ENCODE data around the gene LCTL. TPM values are rescaled to one million over a fixed set of nuclear protein-coding genes. Genes with fewer than 3 reads are reported as not detected.

Gene LCTL
- total RNA-seq, 3 donors from 2014 or later, result not detected

DNA sequence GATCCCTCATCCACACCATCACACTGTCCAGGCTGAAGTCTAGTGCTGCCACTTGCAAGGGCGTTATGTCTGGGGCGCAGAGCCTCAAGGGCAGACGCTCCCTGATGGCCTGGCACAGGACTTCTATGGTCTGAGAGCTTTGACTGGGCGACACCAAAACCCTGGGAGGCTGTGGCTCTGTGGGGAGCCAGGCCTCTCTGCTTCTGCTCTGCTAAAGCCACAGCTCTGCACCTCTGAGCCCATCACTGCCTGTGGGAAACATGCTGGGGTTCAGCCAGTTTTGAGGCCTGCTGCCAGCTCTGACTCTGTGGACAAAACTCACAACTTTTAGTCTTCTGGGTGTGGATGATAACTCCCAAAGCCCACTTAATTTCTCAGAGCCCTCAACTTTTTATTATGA is 6.3 kb upstream of the LCTL start:
- intact Hi-C loops (cut with DNase I; ENCODE audit: low total_unique reads), result no loop called here
- no peaks in the 10 kb centered on the region for H3K9me3 ChIP-seq
- TF ChIP-seq, protein P1, sequence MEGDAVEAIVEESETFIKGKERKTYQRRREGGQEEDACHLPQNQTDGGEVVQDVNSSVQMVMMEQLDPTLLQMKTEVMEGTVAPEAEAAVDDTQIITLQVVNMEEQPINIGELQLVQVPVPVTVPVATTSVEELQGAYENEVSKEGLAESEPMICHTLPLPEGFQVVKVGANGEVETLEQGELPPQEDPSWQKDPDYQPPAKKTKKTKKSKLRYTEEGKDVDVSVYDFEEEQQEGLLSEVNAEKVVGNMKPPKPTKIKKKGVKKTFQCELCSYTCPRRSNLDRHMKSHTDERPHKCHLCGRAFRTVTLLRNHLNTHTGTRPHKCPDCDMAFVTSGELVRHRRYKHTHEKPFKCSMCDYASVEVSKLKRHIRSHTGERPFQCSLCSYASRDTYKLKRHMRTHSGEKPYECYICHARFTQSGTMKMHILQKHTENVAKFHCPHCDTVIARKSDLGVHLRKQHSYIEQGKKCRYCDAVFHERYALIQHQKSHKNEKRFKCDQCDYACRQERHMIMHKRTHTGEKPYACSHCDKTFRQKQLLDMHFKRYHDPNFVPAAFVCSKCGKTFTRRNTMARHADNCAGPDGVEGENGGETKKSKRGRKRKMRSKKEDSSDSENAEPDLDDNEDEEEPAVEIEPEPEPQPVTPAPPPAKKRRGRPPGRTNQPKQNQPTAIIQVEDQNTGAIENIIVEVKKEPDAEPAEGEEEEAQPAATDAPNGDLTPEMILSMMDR (IDR thresholded peaks at IDR 0.05), result no peak
- no peak for TF ChIP-seq POLR2AphosphoS5 (IDR thresholded peaks at IDR 0.05)
- TF ChIP-seq POLR2A (IDR thresholded peaks at IDR 0.05), result no peak
- no peak for DNase-seq (ENCODE audit: low spot score in 2 of 2)
- no peaks in the 10 kb centered on the region for H3K27me3 ChIP-seq
- H3K4me3 ChIP-seq, result no peak overlapping the region
- no peak overlapping the region for H3K27ac ChIP-seq
- H3K4me1 ChIP-seq, result no peaks in the 10 kb centered on the region
- no peaks in the 10 kb centered on the region for H3K36me3 ChIP-seq

DNA sequence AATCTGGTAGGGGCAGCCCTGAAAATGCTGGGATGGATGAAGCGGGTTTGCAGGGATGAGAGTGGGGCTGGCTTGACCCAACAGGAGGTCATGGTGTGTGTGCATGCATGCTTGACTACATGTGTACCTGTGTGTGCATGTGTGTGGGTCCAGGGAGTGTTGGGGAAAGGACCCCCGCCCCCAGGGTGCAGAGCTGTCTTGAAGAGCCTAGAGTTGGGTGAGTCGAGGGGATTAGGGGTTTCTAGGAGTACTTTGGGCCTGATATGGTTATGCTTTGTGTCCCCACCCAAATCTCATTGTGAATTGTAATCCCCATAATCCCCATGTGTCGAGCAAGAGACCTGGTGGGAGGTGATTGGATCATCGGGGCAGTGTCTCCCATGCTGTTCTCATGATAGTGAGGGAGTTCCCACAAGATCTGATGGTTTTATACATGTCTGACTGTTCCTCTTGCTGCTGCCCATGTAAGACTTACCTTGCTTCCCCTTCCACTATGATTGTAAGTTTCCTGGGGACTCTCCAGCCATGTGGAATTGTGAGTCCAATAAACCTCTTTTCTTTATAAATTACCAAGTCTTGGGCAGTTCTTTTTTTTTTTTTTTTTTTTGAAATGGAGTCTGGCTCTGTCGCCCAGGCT is 5.2 kb upstream of the LCTL start:
- H3K27me3 ChIP-seq, result no peaks in the 10 kb centered on the region
- no peak overlapping the region for H3K27ac ChIP-seq
- no peaks in the 10 kb centered on the region for H3K4me1 ChIP-seq
- no peak for DNase-seq (ENCODE audit: low spot score in 2 of 2)
- H3K36me3 ChIP-seq, result no peaks in the 10 kb centered on the region
- H3K4me3 ChIP-seq, result no peak overlapping the region
- intact Hi-C loops (cut with DNase I; ENCODE audit: low total_unique reads), result no loop called here
- TF ChIP-seq, protein P1 (IDR thresholded peaks at IDR 0.05), result no peak
- TF ChIP-seq POLR2A (IDR thresholded peaks at IDR 0.05) (no peak), POLR2AphosphoS5 (IDR thresholded peaks at IDR 0.05) (no peak)
- H3K9me3 ChIP-seq, result no peaks in the 10 kb centered on the region

DNA sequence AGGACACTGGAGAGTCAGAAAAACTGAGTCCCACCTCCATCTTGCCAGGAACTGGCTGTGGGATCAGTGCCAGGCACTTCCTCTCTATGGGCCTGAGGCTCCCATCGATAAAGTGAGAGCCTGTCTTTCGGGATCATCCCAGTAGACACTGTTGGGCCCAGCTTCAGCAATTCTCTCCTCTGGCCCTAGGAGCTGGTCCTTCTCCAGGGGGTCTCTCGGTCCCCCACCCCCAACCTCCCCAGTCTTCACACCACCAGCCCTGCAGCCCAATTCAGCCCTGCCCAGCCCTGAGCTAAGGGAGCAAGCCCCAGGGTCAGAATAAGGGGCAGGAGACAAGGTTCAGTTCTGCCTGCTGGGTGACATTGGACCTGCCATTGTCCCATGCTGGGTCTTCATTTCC is 4.5 kb upstream of the LCTL start:
- Histone ChIP-seq H3K27ac (no peak overlapping the region), H3K9me3 (no peaks in the 10 kb centered on the region), H3K36me3 (no peaks in the 10 kb centered on the region), H3K4me3 (no peak overlapping the region), H3K4me1 (no peaks in the 10 kb centered on the region), H3K27me3 (no peaks in the 10 kb centered on the region)
- no peak for DNase-seq (ENCODE audit: low spot score in 2 of 2)
- intact Hi-C loops (cut with DNase I; ENCODE audit: low total_unique reads), result no loop called here
- TF ChIP-seq POLR2A (IDR thresholded peaks at IDR 0.05) (no peak), POLR2AphosphoS5 (IDR thresholded peaks at IDR 0.05) (no peak)
- TF ChIP-seq, protein P1 (IDR thresholded peaks at IDR 0.05), result no peak

DNA sequence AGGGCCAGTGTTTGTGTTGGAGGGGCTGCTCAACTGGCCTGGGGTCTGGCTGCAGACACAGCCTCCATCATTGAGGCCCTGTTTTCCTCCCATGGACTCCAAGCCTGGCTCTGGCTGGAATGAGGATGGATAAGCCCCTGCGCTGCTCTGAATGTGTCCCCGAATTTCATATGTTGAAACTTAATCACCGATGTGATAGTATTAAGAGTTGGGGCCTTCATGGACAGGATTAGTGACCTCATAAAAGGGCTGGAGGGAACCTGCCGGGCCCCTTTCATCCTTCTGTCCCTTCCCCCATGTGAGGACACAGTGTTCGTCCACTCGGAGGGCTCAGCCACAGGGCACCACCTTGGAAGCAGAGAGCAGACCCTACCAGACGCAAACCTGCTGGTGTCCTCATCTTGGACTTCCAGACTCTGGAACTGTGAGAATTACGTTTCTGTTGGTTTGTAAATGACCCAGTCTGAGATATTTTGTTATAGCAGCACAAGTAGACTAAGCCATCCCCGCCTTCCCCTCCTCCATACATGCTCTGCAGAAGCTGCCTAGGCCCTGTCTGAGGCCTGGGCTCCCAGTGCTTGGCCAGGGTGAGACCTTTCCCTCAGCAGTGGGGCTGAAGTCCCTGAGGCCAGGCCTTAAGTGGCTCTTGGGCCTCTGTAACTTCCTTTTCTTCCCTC is 3.8 kb upstream of the LCTL start:
- Histone ChIP-seq H3K4me1 (no peaks in the 10 kb centered on the region), H3K27ac (no peak overlapping the region), H3K27me3 (no peaks in the 10 kb centered on the region), H3K9me3 (no peaks in the 10 kb centered on the region), H3K4me3 (no peak overlapping the region), H3K36me3 (no peaks in the 10 kb centered on the region)
- TF ChIP-seq POLR2AphosphoS5 (IDR thresholded peaks at IDR 0.05), result no peak
- TF ChIP-seq, protein P1 (IDR thresholded peaks at IDR 0.05), result no peak
- no peak for TF ChIP-seq POLR2A (IDR thresholded peaks at IDR 0.05)
- intact Hi-C loops (cut with DNase I; ENCODE audit: low total_unique reads), result no loop called here
- no peak for DNase-seq (ENCODE audit: low spot score in 2 of 2)

DNA sequence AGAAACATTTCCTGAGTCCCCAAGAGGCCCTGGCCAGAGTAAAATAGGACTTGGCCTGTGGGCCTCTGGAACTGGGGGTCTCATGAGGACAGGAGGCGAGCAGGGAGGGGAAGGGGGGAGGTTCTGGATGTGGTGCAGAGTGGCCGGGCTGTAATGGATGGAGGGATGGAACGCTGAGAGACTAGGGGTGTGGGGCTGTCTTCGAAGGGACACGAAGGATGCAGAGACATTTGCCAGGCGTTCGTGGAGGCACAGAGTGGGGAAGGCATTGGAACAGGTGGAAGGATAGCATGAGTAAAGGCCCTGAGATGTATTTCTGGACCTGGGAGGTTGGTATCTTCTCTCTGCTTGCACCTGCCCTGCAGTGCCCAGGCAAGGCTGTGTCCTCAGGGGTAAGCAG is 2.1 kb upstream of the LCTL start:
- Histone ChIP-seq H3K27me3 (no peaks in the 10 kb centered on the region), H3K9me3 (no peaks in the 10 kb centered on the region), H3K27ac (no peak overlapping the region), H3K4me3 (no peak overlapping the region), H3K36me3 (no peaks in the 10 kb centered on the region), H3K4me1 (no peaks in the 10 kb centered on the region)
- DNase-seq (ENCODE audit: low spot score in 2 of 2), result peak in 1 of 2 donors; percentile 2
- TF ChIP-seq POLR2A (IDR thresholded peaks at IDR 0.05), result no peak
- TF ChIP-seq, protein P1 (IDR thresholded peaks at IDR 0.05), result no peak
- no peak for TF ChIP-seq POLR2AphosphoS5 (IDR thresholded peaks at IDR 0.05)
- intact Hi-C loops (cut with DNase I; ENCODE audit: low total_unique reads), result no loop called here

Measured in breast epithelium (tissue), 4 donors.